ENCODE results near the gene HPCAL1.

HPCAL1 gene

DNA sequence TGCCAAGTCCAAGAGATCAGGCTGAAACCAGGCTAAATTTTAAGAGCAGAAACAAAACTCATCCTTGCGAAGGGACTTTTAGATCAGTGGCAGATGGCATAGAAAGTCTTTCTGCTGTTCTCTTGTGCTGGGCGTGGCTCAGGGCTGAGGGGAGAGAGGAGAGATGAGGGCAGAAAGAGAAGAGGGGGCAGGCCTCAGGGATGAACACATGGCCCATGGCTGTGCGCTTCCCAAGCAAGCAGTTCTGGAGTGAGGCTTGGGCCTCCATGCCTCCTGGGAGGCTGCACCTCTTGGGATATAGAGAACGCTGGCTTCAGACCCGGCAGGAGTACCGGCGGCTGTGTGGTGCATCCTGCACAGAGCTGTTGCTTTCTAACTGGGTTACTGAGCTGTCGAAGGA, 41.0 kb downstream of the HPCAL1 start:
- TF ChIP-seq RAD21 (IDR thresholded peaks at IDR 0.05; ENCODE audit: low read depth) (no peak), TEAD4 (IDR thresholded peaks at IDR 0.05) (no peak), TAF1 (IDR thresholded peaks at IDR 0.05; ENCODE audit: low read depth) (no peak), REST (IDR thresholded peaks at IDR 0.05; ENCODE audit: low read depth) (no peak), FOXM1 (IDR thresholded peaks at IDR 0.05; ENCODE audit: borderline replicate concordance, low read depth) (no peak), USF1 (IDR thresholded peaks at IDR 0.05) (no peak), ZBTB7A (IDR thresholded peaks at IDR 0.05; ENCODE audit: low read depth) (no peak), EP300 (IDR thresholded peaks at IDR 0.05; ENCODE audit: borderline replicate concordance) (no peak)
- TF ChIP-seq, protein P1, sequence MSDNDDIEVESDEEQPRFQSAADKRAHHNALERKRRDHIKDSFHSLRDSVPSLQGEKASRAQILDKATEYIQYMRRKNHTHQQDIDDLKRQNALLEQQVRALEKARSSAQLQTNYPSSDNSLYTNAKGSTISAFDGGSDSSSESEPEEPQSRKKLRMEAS (IDR thresholded peaks at IDR 0.05) = no peak

GRCh38 chr2:10344105-10345066, 41.7 kb downstream of the HPCAL1 start:
- TF ChIP-seq CREB1 (IDR thresholded peaks at IDR 0.05; ENCODE audit: low read depth) (no peak), TCF12 (IDR thresholded peaks at IDR 0.05; ENCODE audit: low read depth) (no peak), CEBPB (IDR thresholded peaks at IDR 0.05) (no peak), TAF1 (IDR thresholded peaks at IDR 0.05; ENCODE audit: low read depth) (no peak), YY1 (IDR thresholded peaks at IDR 0.05; ENCODE audit: low read depth) (no peak), NFIC (IDR thresholded peaks at IDR 0.05) (no peak), TEAD4 (IDR thresholded peaks at IDR 0.05) (no peak), FOXM1 (IDR thresholded peaks at IDR 0.05; ENCODE audit: borderline replicate concordance, low read depth) (no peak), EGR1 (IDR thresholded peaks at IDR 0.05) (no peak), ZBTB7A (IDR thresholded peaks at IDR 0.05; ENCODE audit: low read depth) (no peak), EP300 (IDR thresholded peaks at IDR 0.05; ENCODE audit: borderline replicate concordance) (no peak)
- TF ChIP-seq, protein P1 (IDR thresholded peaks at IDR 0.05) = no peak

DNA sequence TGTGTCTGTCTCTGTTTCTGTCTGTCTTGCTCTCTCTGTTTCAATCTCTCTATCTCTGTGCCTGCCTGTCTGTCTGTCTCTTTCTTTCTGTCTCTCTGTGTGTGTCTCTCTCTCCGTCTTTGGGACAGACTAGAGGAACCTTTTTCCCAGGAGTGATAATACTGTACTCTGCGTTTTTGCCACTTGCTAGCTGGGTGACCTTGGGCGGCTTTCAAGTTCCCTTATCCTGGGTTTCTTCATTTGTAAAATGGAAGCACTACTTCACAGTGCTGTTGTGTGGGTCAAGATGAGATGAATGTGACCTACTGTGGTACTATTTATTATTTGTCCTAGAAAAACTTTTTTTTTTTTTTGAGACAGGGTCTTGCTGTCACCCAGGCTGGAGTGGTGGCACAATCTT, 42.4 kb downstream of the HPCAL1 start:
- no peak for TF ChIP-seq CEBPB (IDR thresholded peaks at IDR 0.05)
- no peak for TF ChIP-seq FOXM1 (IDR thresholded peaks at IDR 0.05; ENCODE audit: borderline replicate concordance, low read depth)
- TF ChIP-seq RAD21 (IDR thresholded peaks at IDR 0.05; ENCODE audit: low read depth) = no peak
- TF ChIP-seq, protein P1 (IDR thresholded peaks at IDR 0.05) = no peak
- TF ChIP-seq EP300 (IDR thresholded peaks at IDR 0.05; ENCODE audit: borderline replicate concordance) = no peak
- no peak for TF ChIP-seq TCF12 (IDR thresholded peaks at IDR 0.05; ENCODE audit: low read depth)
- TF ChIP-seq YY1 (IDR thresholded peaks at IDR 0.05; ENCODE audit: low read depth) = no peak

- TF ChIP-seq CEBPB (IDR thresholded peaks at IDR 0.05) = no peak
- no peak for TF ChIP-seq FOXM1 (IDR thresholded peaks at IDR 0.05; ENCODE audit: borderline replicate concordance, low read depth)
- TF ChIP-seq, protein P1 (IDR thresholded peaks at IDR 0.05) = no peak
- no peak for TF ChIP-seq TCF12 (IDR thresholded peaks at IDR 0.05; ENCODE audit: low read depth)
- no peak for TF ChIP-seq REST (IDR thresholded peaks at IDR 0.05; ENCODE audit: low read depth)
- TF ChIP-seq RAD21 (IDR thresholded peaks at IDR 0.05; ENCODE audit: low read depth) = no peak
- no peak for TF ChIP-seq EP300 (IDR thresholded peaks at IDR 0.05; ENCODE audit: borderline replicate concordance)
- no peak for TF ChIP-seq ZBTB7A (IDR thresholded peaks at IDR 0.05; ENCODE audit: low read depth)
- no peak for TF ChIP-seq USF1 (IDR thresholded peaks at IDR 0.05)
- no peak for TF ChIP-seq CREB1 (IDR thresholded peaks at IDR 0.05; ENCODE audit: low read depth)
- TF ChIP-seq TEAD4 (IDR thresholded peaks at IDR 0.05) = no peak
- no peak for TF ChIP-seq EGR1 (IDR thresholded peaks at IDR 0.05)
- TF ChIP-seq YY1 (IDR thresholded peaks at IDR 0.05; ENCODE audit: low read depth) = no peak
- TF ChIP-seq TAF1 (IDR thresholded peaks at IDR 0.05; ENCODE audit: low read depth) = no peak
- no peak for TF ChIP-seq NFIC (IDR thresholded peaks at IDR 0.05)
Observed at GRCh38 chr2:10345813-10346212, 43.1 kb downstream of the HPCAL1 start.
